Mesenchymal stem cell (in vitro differentiated cells and primary cell): Measurements from ENCODE around the gene CFAP54.

ENCODE experiments used
- DNase-seq: peaks from one replicate; pipeline ENCODE4 v3.0.0-alpha.2; 2013
- H2AFZ ChIP-seq: one replicate; pipeline ENCODE4 v1.6.1; 2013; ENCODE audit warnings: low read depth, mild to moderate bottlenecking, control low read depth, inconsistent platforms, low read length, moderate library complexity
- H2AK5ac ChIP-seq: 2 replicates; pipeline ENCODE4 v1.6.1; 2013; ENCODE audit warnings: low read length, moderate library complexity, mild to moderate bottlenecking, inconsistent platforms; ENCODE audit not compliant: severe bottlenecking
- H2BK120ac ChIP-seq: one replicate; pipeline ENCODE4 v1.6.1; 2013; ENCODE audit warnings: low read depth, mild to moderate bottlenecking, inconsistent platforms, low read length, moderate library complexity
- H2BK12ac ChIP-seq, 2 experiments: one replicate each; pipeline ENCODE4 v1.6.1; 2013; ENCODE audit warnings: inconsistent platforms in 2 of 2, low read length in 2 of 2, mild to moderate bottlenecking in 2 of 2, moderate library complexity in 2 of 2, control low read depth in 1 of 2
- H2BK15ac ChIP-seq: one replicate; pipeline ENCODE4 v1.6.1; 2013; ENCODE audit warnings: mild to moderate bottlenecking, low read depth, inconsistent platforms; ENCODE audit not compliant: poor library complexity, severe bottlenecking
- H2BK5ac ChIP-seq: 2 replicates; pipeline ENCODE4 v1.6.1; 2013; ENCODE audit warnings: low read depth, mild to moderate bottlenecking, low read length, control low read depth, inconsistent platforms; ENCODE audit not compliant: poor library complexity, severe bottlenecking
- H3K14ac ChIP-seq, 2 experiments: one replicate each; pipeline ENCODE4 v1.6.1; 2013; ENCODE audit warnings: inconsistent platforms in 2 of 2, low read length in 2 of 2, control low read depth in 1 of 2, mild to moderate bottlenecking in 1 of 2, moderate library complexity in 1 of 2
- H3K18ac ChIP-seq, 2 experiments: one replicate each; pipeline ENCODE4 v1.6.1; 2013; ENCODE audit warnings: inconsistent platforms in 2 of 2, low read length in 2 of 2, control low read depth in 1 of 2, low read depth in 1 of 2, mild to moderate bottlenecking in 1 of 2
- H3K23ac ChIP-seq, 2 experiments: one replicate each; pipeline ENCODE4 v1.6.1; 2013; ENCODE audit warnings: inconsistent platforms in 2 of 2, low read length in 2 of 2, mild to moderate bottlenecking in 2 of 2, moderate library complexity in 2 of 2, control low read depth in 1 of 2
- H3K27ac ChIP-seq: 2 replicates; pipeline ENCODE4 v1.5.1; 2013; ENCODE audit warnings: mild to moderate bottlenecking, moderate library complexity, low read length, control low read depth, inconsistent platforms; ENCODE audit not compliant: poor library complexity, severe bottlenecking
- H3K27me3 ChIP-seq, 2 experiments: 2 replicates each; pipeline versions ENCODE4 v1.6.1 to v1.7.0; 2013; ENCODE audit warnings: low read length in 2 of 2, mild to moderate bottlenecking in 2 of 2, moderate library complexity in 2 of 2, control low read depth in 1 of 2, inconsistent platforms in 1 of 2; ENCODE audit not compliant: control insufficient read depth in 1 of 2, insufficient read depth in 1 of 2
- H3K36me3 ChIP-seq, 2 experiments: 2 replicates each; pipeline versions ENCODE4 v1.6.1 to v1.7.0; 2013; ENCODE audit warnings: low read length in 2 of 2, control low read depth in 1 of 2, inconsistent platforms in 1 of 2, low read depth in 1 of 2, mild to moderate bottlenecking in 1 of 2; ENCODE audit not compliant: insufficient read depth in 2 of 2, control insufficient read depth in 1 of 2
- H3K4ac ChIP-seq, 2 experiments: one replicate each; pipeline ENCODE4 v1.6.1; 2013; ENCODE audit warnings: inconsistent platforms in 2 of 2, low read length in 2 of 2, mild to moderate bottlenecking in 2 of 2, moderate library complexity in 2 of 2, control low read depth in 1 of 2, low read depth in 1 of 2
- H3K4me1 ChIP-seq: 2 replicates; pipeline ENCODE4 v1.6.1; 2013; ENCODE audit warnings: low read depth, low read length, control low read depth; ENCODE audit not compliant: control insufficient read depth, insufficient read depth
- H3K4me2 ChIP-seq: 2 replicates; pipeline ENCODE4 v1.6.1; 2013; ENCODE audit warnings: low read length, mild to moderate bottlenecking, inconsistent platforms; ENCODE audit not compliant: poor library complexity, severe bottlenecking
- H3K4me3 ChIP-seq, 2 experiments: 2 replicates each; pipeline versions ENCODE4 v1.5.1 to v1.7.0; 2013; ENCODE audit warnings: low read length in 2 of 2, mild to moderate bottlenecking in 2 of 2, control low read depth in 1 of 2, low read depth in 1 of 2; ENCODE audit not compliant: insufficient read depth in 1 of 2
- H3K79me1 ChIP-seq: replicated peaks from 2 replicates; pipeline ENCODE4 v1.6.1; 2013; ENCODE audit warnings: mild to moderate bottlenecking, control low read depth, low read length, inconsistent platforms; ENCODE audit not compliant: poor library complexity, severe bottlenecking
- H3K9ac ChIP-seq: 2 replicates; pipeline ENCODE4 v1.7.0; 2013; ENCODE audit warnings: mild to moderate bottlenecking, low read length, moderate library complexity
- H3K9me3 ChIP-seq: 2 replicates; pipeline ENCODE4 v1.7.0; 2013; ENCODE audit warnings: mild to moderate bottlenecking, low read length; ENCODE audit not compliant: control insufficient read depth
- H4K8ac ChIP-seq: one replicate; pipeline ENCODE4 v1.6.1; 2013; ENCODE audit warnings: inconsistent platforms, mild to moderate bottlenecking, low read length, moderate library complexity
- H4K91ac ChIP-seq: one replicate; pipeline ENCODE4 v1.6.1; 2013; ENCODE audit warnings: mild to moderate bottlenecking, low read length, inconsistent platforms
- WGBS: methylation state at CpG from one replicate; pipeline ENCODE4 v1.1.7; 2013; ENCODE audit warnings: mixed read lengths; 5-methylcytosine and 5-hydroxymethylcytosine counted together

The CFAP54 gene

DNA sequence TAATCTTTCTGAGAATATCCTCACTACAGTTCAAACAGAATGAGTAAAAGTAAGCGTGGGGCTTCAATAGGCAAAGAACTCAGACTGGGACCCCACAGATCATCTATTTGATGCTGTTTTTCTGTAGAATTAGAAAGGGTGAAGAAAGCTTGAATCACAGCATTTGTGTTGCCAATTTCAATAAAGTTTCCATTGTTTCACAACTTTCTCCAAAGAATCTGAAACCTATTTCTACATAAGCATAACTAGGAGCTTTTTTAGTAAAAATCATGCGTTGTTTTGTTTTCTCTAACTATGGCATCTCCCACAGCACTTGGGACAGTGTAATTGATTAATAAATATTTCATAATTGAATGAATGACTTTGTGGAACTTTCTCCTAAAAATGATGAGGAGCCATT lies 401.0 kb downstream of the CFAP54 start:
- Histone ChIP-seq H3K79me1 (no peaks in the 10 kb centered on the region), H3K36me3 (no peaks in the 10 kb centered on the region), H2BK12ac (no peak overlapping the region), H3K18ac (no peak overlapping the region), H3K14ac (no peak overlapping the region), H3K23ac (peak overlapping the region in 1 of 2 experiments; percentile 51), H3K4me2 (no peak overlapping the region), H3K9me3 (no peaks in the 10 kb centered on the region), H4K8ac (no peak overlapping the region), H3K27ac (no peak overlapping the region), H3K4me3 (no peak overlapping the region), H3K27me3 (no peaks in the 10 kb centered on the region), H2AFZ (no peak overlapping the region), H2BK15ac (no peak overlapping the region), H3K9ac (no peak overlapping the region), H3K4me1 (peaks cover 2% of the 10 kb centered on the region), H3K4ac (no peak overlapping the region), H2BK5ac (no peak overlapping the region), H2BK120ac (no peak overlapping the region), H4K91ac (no peak overlapping the region), H2AK5ac (no peak overlapping the region)
- WGBS = 80% methylated on average over 1 of the region's 2 CpGs
- no peak for DNase-seq

DNA sequence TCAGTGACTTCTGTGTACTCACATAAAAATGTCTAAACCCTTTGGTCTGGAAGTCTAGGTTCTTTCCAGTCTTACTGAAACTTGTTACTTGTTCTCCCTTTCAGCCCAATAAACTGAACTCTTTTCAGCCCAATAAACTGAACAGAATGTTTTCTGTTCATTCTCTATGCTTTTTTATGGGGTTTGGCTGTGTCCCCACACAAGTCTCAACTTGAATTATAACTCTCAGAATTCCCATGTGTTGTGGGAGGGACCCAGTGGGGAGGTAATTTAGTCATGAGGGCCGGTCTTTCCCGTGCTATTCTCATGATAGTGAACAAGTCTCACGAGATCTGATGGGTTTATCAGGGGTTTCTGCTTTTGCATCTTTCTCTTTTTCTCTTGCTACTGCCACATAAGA lies 402.7 kb downstream of the CFAP54 start:
- Histone ChIP-seq H3K9ac (no peak overlapping the region), H3K36me3 (no peaks in the 10 kb centered on the region), H2BK15ac (no peak overlapping the region), H3K4me1 (peaks cover 2% of the 10 kb centered on the region), H3K9me3 (no peaks in the 10 kb centered on the region), H3K27me3 (no peaks in the 10 kb centered on the region), H2AK5ac (no peak overlapping the region), H3K27ac (no peak overlapping the region), H3K4me3 (no peak overlapping the region), H4K91ac (no peak overlapping the region), H3K18ac (no peak overlapping the region), H2BK12ac (no peak overlapping the region), H3K4ac (no peak overlapping the region), H4K8ac (no peak overlapping the region), H3K14ac (no peak overlapping the region), H3K4me2 (no peak overlapping the region), H3K79me1 (no peaks in the 10 kb centered on the region), H2BK5ac (no peak overlapping the region), H2AFZ (no peak overlapping the region), H2BK120ac (no peak overlapping the region), H3K23ac (no peak overlapping the region)
- DNase-seq = no peak
- 74% methylated on average over 3 of the region's 3 CpGs for WGBS

DNA sequence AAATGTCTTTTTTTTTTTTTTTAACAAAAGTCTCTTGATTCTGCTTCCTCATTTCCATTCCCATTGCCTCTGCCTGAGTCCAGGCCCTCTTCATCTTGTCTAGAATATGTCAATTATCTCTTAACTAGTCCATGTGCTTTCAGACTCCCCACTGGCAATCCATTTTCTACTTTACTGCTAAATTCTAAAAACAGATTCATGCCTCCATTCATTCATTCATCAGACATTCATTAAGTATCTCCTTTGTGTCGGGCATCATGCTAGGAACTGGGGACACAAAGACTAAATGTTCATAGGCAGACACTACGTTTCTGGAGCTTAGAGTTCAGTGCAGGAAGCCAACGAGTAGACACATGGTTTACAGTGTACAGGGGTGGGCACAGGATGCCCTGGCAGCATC lies 408.0 kb downstream of the CFAP54 start:
- Histone ChIP-seq H4K8ac (no peak overlapping the region), H4K91ac (no peak overlapping the region), H3K79me1 (no peaks in the 10 kb centered on the region), H3K4me2 (no peak overlapping the region), H2BK5ac (no peak overlapping the region), H2BK15ac (no peak overlapping the region), H3K27me3 (no peaks in the 10 kb centered on the region), H3K4ac (no peak overlapping the region), H3K23ac (no peak overlapping the region), H2BK12ac (peak overlapping the region in 1 of 2 experiments; percentile 27), H2AK5ac (no peak overlapping the region), H3K36me3 (no peaks in the 10 kb centered on the region), H3K4me1 (no peaks in the 10 kb centered on the region), H2BK120ac (no peak overlapping the region), H3K9ac (no peak overlapping the region), H2AFZ (no peak overlapping the region), H3K14ac (no peak overlapping the region), H3K4me3 (no peak overlapping the region), H3K9me3 (no peaks in the 10 kb centered on the region), H3K18ac (no peak overlapping the region), H3K27ac (no peak overlapping the region)
- DNase-seq = no peak
- 62% methylated on average over 3 of the region's 3 CpGs for WGBS

DNA sequence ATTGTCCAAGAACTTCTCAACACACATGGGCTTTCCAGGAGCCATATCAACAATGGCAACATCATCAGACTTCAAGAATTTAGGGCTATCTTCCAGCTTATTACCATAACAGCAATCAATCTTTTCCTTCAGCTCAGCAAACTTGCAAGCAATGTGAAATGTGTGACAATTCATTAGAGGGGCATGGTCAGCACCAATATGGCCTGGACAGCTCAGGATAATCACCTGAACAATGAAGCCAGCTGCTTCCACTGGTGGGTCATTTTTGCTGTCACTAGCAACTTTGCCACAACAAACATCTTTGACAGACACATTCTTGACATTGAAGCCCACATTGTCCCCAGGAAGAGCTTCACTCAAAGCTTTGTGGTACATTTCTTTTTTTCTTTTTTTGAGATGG lies 411.8 kb downstream of the CFAP54 start:
- Histone ChIP-seq H3K4me2 (no peak overlapping the region), H2BK120ac (no peak overlapping the region)

More for the DNA sequence above, 411.8 kb downstream of the CFAP54 start:
- no peaks in the 10 kb centered on the region for H3K4me1 ChIP-seq
- H3K4ac ChIP-seq = no peak overlapping the region
- no peak overlapping the region for H3K27ac ChIP-seq
- no peak overlapping the region for H2BK15ac ChIP-seq
- no peak overlapping the region for H4K8ac ChIP-seq
- no peaks in the 10 kb centered on the region for H3K79me1 ChIP-seq
- no peak overlapping the region for H2BK12ac ChIP-seq
- H2AK5ac ChIP-seq = no peak overlapping the region
- H3K4me3 ChIP-seq = no peak overlapping the region
- no peak overlapping the region for H3K23ac ChIP-seq
- H2BK5ac ChIP-seq = no peak overlapping the region
- H4K91ac ChIP-seq = no peak overlapping the region
- no peak overlapping the region for H3K9ac ChIP-seq
- DNase-seq = no peak
- no peaks in the 10 kb centered on the region for H3K27me3 ChIP-seq
- no peaks in the 10 kb centered on the region for H3K9me3 ChIP-seq
- no peaks in the 10 kb centered on the region for H3K36me3 ChIP-seq
- H3K14ac ChIP-seq = no peak overlapping the region
- no peak overlapping the region for H3K18ac ChIP-seq
- no peak overlapping the region for H2AFZ ChIP-seq
